K562 (cell line): ENCODE results near the gene TESK2.

Source experiments
- YBX1 ChIP-seq: fragments of 450-650 bp; IDR thresholded peaks from 2 replicates; pipeline ENCODE4 v1.7.1; 2016; ENCODE audit warnings: mild to moderate bottlenecking
- ZNF717 ChIP-seq: fragments of 250-450 bp; sonication (Bioruptor Pico); IDR thresholded peaks from 2 replicates; pipeline ENCODE4 v1.5.0; 2021

GRCh38 chr1:45326627-45327623 is 164.0 kb downstream of the TESK2 start, which contains the start of gene HPDL:
- TF ChIP-seq YBX1 (no peak), ZNF717 (no peak)
